GM18873 (cell line): ENCODE measurements around the gene MALRD1.

Experiments used
- ATAC-seq: cut with Tn5 transposase; IDR thresholded peaks from one replicate; pipeline ENCODE4 v1.9.1; 2021; ENCODE audit warnings: mild to moderate bottlenecking, moderate library complexity, moderate number of reproducible peaks; ENCODE audit not compliant: unreplicated experiment, low FRiP score

Gene MALRD1

GRCh38 chr10:19098803-19099202 is 50.2 kb downstream of the MALRD1 start:
- ATAC-seq, result no peak

DNA sequence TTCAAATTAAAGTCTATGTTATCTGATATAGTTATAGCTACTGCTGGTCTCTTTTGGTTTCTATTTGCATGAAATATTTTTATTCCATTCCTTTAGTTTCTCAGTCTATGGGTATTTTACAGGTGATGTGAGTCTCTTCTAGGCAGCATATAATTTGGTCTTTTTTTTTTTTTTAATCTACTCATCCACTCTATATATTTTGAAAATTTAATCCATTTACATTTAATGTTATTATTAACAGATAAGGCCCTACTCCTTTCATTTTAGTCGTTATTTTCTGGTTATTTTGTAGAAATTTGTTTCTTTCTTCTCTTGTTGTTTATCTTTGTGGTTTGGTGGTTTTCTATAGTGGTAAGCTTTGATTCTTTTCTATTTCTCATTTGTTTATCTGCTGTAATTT is 58.8 kb downstream of the MALRD1 start:
- ATAC-seq, result no peak

DNA sequence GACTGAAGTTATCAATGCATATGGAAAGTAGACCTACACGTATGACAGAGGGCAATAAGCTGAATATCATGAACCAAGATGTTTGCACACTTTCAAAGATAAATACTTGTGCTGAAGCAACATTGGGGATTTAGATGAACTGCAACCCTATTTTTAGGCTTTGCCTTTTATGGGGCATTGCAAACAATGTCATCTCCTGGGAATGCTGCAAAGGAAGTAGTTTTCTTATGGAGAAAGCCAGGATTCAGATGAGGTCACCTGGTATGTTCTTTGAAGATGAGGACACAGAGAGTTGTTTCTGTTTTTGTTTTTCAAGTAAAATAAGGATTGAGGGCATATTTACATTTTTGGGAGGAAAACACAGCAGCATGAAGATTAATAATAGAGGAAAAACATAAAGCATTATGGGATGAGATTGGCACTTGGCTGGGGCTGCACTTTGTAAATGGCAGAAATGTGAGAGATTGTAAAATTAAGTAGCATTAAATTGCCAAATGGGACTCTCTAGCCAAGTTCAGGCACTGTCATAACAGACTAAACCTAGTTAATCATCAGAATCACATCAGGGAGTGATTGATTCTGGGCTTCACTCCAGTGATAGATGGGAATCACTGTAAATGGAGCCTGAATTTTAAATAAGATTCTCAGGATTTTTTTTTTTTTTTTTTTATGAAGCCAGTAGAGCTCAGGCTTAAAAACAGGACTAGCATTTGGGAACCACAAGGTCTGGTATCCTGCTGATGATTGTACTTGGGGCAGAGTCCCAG is 63.1 kb downstream of the MALRD1 start:
- no peak for ATAC-seq

DNA sequence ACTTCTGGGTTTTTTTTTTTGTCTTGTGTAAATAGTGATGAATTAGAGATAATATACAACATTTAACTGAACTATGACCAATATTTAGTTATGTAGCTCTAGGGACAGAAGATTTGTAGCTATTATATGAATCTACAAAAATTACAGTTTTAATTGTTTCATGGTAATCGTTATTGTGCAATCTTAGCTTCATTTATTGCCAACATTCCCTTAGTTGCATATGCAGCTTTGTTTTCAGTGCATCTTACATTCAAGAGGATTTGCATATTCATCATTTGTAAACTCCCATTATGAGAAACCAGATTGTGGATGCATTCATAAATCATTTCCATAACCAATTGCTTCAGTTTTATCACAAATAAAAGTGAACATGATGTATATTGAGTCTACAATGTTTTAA is 68.8 kb downstream of the MALRD1 start:
- ATAC-seq, result no peak

GRCh38 chr10:19119191-19119590 is 70.6 kb downstream of the MALRD1 start:
- no peak for ATAC-seq

DNA sequence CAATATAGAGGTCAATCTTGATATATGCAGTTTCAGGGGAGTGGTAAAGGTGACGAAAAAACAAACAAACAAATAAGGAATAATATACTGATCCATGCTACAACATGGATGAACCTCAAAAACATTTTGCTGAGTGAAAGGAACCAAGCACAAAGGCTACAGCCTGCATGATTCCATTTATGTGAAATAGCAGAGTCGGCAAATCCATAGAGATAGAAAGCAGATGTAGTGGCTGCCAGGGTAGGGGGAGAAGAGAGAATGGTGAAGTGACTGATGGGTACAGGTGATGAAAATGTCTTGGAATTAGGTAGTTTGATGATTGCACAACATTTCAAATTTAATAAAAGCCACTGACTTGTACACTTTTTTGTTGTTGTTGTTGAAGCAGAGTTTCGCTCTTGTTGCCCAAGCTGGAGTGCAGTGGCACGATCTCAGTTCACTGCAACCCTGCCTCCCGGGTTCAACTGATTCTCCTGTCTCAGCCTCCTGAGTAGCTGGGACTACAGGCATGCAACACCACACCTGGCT is 71.8 kb downstream of the MALRD1 start:
- ATAC-seq, result no peak

DNA sequence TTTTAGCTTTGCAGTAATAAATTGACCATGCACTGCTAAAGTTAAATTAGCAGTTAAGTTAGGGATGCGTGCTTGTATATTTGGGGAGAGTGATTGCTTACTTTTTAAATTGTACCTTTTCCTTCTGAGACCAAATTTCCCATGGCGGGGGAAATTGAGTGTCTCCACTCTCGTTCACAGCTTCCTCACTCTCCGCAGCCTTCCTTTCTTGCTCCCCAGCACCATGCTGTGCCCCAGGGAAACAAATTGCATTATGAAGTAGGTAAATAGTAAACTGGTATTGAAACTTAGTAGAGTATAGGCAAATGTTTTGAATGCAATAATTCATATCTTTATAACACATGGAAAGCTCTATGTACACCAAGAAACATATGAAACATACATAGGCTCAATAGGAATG is 85.4 kb downstream of the MALRD1 start:
- ATAC-seq, result no peak

DNA sequence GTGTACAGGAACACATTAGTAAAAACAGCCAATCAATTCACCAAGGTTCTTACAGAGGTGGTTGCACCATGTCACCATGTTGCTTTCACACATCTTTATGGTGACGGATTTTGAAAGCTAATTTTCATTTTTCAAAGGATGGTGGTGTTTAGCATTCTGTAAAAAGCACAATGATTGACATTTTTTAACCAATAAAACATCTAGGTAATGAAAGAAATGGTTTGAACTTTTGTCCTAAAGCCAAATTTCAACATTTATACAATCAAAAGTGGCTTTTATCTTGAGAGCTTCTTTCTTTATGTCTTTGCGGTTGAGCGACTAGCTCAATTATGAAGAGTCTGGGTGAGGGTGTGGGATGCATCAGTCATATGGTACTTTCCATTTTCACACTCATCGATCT is 94.4 kb downstream of the MALRD1 start:
- ATAC-seq, result no peak

DNA sequence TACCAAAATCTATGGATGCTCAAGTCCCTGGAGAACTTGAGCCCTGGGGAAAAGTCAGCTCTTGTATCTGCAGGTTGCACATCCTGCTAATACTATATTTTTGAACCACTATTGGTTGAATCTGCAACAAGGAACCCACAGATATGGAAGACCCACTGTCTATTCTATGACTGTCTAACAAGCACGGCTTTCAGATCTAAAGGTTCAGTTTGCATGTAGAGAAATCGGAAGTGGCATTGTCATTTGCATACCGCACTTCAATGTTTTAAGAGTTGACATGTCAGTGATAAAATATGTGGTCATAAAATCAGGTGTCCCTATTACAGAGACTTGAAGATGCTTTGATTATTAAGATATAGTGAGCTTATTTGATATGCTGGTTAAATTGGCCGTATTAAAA is 95.6 kb downstream of the MALRD1 start:
- ATAC-seq, result no peak

GRCh38 chr10:19154375-19154774 is 105.8 kb downstream of the MALRD1 start:
- ATAC-seq, result no peak

GRCh38 chr10:19158358-19158757 is 109.8 kb downstream of the MALRD1 start:
- no peak for ATAC-seq

GRCh38 chr10:19158870-19159269 is 110.3 kb downstream of the MALRD1 start:
- ATAC-seq, result no peak

GRCh38 chr10:19164461-19164860 is 115.9 kb downstream of the MALRD1 start:
- no peak for ATAC-seq

DNA sequence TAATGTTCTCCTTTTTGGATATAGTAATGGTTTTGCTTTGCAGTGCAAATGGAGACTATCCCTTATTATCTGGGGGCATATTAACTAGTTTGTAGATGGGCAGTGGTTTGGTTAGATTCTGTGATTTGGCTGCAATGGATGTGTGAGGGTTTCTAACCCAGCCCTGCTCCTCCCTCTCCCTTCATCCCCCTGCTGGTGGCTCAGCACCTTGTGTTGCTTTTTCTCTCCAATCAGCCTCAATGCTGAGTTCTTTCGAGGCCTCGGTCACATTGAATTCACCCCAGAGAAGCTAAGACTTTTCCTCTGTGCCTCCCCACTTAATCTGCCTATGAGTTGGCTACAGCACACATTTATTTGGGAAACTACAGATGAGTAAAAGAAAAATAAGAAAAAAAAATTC is 120.0 kb downstream of the MALRD1 start:
- ATAC-seq, result no peak

DNA sequence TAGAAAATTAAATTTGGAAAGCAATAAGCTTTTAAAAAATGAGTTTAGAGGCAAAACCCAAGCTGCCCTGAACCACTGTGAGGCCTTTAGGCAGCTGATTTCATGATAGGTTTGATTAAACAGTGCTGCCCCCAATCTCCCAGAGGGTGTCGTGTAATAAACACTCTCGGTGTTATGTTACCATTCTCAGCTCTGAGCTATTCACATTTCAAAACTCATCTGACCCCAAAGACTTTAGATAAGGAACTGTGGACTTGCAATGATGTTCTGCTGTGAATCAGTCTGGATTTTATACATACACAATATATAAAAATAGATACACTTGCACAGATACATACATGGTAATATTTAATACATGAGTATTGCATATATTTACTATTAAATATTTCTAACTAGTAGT is 120.4 kb downstream of the MALRD1 start:
- ATAC-seq, result no peak

GRCh38 chr10:19169684-19170083 is 121.1 kb downstream of the MALRD1 start:
- no peak for ATAC-seq

DNA sequence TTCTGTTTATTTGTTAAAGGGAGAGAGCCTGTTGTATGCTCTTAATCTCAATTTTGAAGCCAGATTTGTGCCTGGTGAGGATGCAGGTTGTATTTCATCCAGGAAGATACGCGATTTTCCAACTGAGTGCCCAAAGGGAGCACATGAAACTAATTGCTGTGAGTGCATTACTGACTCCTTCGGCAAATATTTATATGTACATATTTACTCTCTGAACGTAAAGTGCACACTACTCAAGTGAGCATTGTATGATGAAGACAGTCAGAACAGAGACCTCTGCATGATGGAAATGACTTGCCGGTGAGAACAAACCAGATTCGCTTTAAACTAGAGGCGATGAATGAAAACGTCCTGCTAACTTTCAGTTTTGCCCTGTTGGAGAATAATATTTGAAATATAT is 130.1 kb downstream of the MALRD1 start:
- no peak for ATAC-seq

DNA sequence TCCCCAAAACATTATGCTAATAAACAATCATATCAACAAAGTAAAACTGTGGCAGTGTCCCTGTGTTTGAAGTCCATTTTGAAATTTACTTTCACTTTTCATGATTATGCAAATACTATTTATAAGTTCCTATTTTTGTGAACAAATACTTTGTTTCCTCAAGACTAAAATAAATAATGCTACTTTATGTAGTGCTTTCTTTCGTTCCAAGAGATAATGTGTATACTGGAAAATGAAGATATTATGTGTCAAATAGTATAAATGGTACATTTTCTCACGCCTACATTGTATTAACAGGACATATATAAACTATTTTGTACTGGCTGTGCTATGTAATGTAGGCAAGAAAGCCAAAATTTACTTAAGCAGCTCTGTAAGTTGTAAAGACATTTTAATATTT is 136.3 kb downstream of the MALRD1 start:
- no peak for ATAC-seq

GRCh38 chr10:19194866-19195265 is 146.3 kb downstream of the MALRD1 start:
- ATAC-seq, result no peak

DNA sequence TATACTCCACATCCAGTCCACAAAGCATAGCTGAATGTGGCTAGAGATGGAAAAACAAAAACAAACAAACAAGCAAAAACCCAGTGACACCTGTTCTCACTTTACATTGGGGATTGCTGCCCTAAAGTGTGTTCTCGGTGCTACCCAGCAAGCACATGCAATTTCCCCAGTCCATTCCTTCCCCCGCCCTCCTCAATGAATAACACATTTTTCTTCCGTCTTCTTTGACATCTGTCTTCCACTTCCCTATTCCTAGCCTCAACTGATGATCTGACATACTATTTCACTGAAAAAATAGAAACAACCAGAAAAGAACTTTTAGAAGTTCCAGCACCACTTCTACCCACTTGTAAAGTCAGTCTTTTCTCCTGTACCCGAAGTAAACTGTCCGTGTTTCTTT is 147.1 kb downstream of the MALRD1 start:
- ATAC-seq, result no peak

DNA sequence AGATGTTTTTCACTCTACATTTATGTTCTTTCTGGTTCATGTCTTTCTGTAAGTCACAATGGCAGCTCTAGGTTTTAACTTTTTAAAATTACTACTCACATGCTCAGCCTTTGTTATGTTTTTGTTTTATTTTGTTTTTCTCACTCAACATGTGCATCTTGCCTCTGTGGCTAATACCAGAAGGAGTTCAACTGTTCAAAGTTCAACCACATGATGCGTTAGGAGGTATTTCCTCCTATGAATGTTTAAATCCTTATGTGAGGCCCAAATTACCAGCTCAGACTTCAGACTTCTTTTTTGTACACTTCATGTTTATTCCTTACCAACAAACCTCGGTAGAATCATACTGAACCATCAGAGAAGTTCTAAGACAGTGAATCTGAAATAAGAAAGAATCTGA is 151.6 kb downstream of the MALRD1 start:
- no peak for ATAC-seq

DNA sequence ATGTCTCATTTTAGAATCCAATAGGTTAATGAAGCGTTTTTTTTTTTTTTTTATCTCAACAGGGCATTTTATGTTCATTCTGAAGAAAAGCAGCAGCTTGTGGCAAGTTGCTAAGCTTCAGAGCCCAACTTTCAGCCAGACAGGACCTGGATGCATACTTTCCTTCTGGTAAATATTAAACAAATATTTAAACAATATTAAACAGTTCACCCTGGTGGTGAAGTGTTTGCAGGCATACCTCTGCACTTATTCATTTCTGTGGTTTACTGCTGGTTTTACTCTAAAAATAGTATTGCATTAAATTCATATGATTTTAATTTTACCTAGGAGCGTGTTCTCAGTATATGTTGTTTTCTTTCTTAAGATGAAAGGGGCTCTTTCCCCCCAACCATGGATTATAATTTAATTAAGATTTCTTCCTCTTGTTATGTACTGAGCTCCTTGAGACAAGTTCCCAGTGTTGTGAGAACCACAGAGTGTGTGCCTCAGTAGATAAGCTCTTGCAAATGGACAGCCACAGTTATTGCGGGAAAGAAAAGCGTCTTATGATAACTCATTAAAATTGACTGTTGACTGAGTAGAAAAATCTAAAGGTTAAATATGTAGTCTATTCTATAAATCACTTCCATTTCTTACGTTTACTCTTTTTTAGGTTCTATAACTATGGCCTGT is 155.8 kb downstream of the MALRD1 start:
- ATAC-seq, result no peak
